GM19372 (cell line): ENCODE measurements around the gene SYNE1.

Experiments
- ATAC-seq: cut with Tn5 transposase; IDR thresholded peaks from one replicate; pipeline ENCODE4 v1.9.1; 2021; ENCODE audit warnings: mild to moderate bottlenecking, low read depth, moderate library complexity; ENCODE audit not compliant: unreplicated experiment

The SYNE1 gene

DNA sequence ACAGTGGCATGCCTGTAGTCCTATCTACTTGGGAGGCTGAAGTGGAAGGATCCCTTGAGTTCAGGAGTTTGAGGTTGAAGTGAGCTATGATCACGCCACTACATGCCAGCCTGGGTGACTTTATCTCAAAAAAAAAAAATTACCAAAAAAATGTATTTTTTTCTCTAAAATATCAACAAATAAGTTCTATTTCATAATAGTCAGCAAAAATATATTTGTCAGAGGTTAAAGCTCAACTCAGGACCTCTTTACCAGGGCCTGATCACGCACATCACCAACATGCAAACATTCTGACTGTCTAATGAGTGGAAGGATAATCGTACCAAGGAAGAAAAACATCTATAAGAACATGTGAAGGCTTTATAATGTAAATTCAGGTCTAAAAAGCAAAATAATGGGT is 387.0 kb downstream of the SYNE1 start:
- no peak for ATAC-seq

DNA sequence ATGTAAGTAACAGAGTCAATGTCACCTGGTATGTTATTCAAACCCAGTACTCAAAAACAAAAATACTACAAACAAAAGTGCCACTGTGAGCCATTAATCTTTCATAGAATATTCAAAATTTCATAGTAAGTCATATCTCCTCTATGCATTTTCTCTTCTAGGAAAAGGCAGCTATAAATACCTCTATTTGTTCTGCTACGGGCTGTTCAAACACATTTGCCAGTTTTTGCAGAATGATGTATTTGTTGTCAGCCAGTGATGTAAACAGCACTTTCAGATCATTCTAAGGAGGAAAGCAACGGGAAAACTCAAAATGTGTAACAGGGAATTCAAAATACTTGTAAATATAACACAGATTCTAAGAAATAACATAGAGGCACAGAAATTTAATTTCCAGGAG is 388.2 kb downstream of the SYNE1 start:
- ATAC-seq: no peak

- no peak for ATAC-seq
Measured at GRCh38 chr6:152246554-152247337, 390.4 kb downstream of the SYNE1 start.

DNA sequence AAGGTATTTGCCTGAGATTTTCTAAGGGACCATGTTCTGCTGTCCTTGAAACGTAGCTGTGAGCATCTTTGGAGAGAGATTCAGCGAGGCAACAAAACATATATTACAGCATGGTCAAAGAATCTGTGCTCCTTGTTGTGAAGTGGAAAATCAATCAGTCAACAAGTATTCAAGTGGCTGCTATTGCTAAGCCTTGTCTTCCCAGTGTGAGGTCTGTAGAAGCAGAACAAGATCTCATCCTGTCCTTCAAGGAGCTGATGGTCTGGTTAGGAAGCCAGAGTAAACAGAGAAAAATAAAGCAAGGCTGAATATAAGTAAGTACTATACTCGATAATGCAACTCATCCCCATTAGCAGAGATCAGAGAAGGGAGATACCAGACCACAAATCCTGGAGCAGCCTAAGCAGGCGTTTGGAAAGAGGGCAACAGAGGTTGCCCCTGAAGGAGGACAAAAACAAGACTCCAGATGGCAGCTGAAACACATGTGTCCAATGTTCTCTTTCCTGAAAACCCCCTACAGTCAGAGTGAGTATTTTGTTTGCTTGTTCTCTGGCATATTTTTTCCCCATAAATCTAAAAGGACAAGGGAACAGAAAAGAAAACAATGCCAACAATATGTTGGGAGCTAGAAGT is 392.0 kb downstream of the SYNE1 start:
- no peak for ATAC-seq

GRCh38 chr6:152241013-152241766 is 396.0 kb downstream of the SYNE1 start:
- no peak for ATAC-seq

DNA sequence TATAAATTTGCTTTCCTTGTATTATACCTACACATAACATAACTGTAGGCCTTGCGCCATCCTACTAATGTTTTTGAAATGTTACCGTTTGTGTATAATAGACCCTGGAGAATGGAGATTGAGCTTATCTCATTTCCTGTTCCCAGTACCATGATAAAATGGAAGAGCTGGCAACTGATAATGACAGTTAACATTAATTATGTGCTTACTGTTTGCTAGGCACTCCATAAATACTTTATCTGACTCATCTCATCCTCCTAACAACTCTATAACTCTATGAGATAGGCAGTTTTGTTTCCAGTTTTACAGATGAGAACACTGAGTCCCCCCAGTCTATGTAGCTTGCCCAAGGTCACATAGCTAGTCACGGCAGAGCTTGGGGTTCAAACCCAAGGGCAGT is 396.7 kb downstream of the SYNE1 start:
- ATAC-seq: no peak

- no peak for ATAC-seq
Measured at GRCh38 chr6:152236370-152237097, 400.6 kb downstream of the SYNE1 start.

DNA sequence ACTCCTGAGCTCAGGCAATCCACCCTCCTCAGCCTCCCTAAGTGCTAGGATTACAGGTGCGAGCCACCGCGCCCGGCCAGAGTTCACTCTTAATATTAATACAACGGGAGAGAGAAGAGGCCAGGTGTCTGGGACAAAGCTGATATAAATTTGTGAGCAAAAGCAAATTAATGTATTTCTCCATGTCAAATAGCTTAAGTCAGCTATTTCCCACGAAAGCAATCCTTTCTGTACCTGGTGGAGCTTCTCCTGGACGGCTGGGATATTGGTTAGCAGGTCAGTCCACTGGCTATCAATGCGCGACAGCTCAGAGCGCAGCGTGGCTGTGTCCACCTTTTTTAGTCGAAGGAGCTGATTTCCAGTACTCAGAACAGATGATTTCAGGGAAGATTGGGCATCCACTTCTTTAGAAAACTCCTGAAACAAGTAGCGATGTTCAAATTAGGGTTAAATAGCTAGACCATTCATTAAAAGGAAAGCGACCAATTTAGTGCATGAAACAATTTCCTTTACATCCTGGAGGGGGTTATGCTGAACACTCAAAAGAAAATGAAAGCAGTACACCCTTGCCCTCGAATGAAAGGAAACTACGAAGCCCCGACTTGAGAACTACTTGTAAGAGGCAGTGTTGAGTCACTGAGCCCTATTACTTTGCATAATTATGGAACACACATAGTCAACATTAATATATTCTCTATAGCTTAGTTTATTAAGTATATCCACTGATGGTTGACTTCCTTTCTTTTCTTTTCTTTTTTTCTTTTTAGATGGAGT is 403.4 kb downstream of the SYNE1 start:
- no peak for ATAC-seq

DNA sequence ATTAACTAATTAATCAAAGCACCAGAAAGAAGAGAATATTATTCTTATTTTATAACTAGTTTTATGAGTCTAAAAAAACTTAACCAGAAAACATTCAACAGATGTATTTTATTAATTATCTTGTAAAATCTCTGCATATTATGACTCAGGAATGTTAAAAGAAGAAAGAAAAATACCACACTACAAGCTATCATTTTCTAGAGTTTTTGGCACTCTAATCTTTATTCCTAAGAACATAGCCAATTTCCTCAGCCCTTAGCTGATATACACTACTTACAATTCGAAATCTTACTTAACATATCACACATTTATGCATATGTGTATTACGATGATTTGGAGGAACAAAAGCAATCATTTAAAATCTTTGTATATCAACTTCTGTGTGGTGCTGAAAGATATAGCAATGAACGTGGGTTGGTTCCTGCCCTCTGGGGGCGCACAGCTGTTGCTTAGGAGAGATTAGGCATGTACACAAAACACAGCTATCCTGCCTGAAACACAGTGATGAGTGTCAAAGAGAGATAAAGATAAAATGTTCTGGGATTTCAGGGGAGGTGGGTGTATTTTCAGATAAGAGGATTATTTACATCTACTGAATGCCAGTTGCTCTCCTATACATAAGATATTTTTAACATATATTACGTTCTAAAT is 404.5 kb downstream of the SYNE1 start:
- no peak for ATAC-seq

DNA sequence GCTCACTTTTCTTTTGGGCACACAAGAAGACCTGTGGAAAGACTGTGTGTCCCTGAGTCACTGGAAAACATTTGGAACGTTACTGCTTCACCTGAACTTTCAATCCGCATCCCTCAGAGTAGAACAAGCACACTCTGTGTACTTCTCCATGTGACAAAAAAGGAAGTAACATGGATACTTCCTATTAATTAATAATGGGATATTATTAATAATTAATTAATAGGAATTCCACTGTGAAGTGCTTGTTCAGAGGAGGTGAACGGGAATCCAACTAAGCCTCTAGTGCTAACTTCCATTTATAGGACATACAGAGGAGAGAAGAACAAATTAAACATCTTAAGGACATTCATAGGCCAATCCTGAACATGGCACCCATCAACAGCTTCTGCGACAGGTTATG is 407.8 kb downstream of the SYNE1 start:
- ATAC-seq: no peak

DNA sequence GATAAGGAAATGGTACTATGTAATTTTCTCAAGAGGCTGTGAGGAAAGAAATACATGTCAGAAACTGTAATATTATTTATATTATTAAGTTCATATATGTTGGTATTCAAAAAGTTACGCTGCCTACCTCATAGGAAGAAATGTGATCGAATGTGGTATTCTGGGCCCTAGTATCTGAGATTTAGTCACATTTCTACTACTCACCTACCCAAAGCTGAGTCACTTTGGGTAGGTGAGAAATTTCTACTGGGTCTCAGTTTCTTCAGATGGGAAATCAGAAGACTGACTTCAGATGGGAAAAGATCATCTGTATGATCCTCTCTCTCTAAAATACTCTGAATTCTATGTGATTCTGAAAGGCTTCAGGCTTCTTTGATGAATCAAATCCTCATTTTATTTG is 411.0 kb downstream of the SYNE1 start:
- no peak for ATAC-seq

GRCh38 chr6:152225241-152225934 is 411.8 kb downstream of the SYNE1 start:
- no peak for ATAC-seq

- ATAC-seq: no peak
Measured at GRCh38 chr6:152223636-152224035, 413.5 kb downstream of the SYNE1 start.

GRCh38 chr6:152221806-152222628 is 415.1 kb downstream of the SYNE1 start:
- no peak for ATAC-seq

- no peak for ATAC-seq
Measured at GRCh38 chr6:152220786-152221185, 416.4 kb downstream of the SYNE1 start.

GRCh38 chr6:152218887-152219286 is 418.3 kb downstream of the SYNE1 start:
- ATAC-seq: no peak

GRCh38 chr6:152212437-152212836 is 424.7 kb downstream of the SYNE1 start:
- ATAC-seq: no peak

DNA sequence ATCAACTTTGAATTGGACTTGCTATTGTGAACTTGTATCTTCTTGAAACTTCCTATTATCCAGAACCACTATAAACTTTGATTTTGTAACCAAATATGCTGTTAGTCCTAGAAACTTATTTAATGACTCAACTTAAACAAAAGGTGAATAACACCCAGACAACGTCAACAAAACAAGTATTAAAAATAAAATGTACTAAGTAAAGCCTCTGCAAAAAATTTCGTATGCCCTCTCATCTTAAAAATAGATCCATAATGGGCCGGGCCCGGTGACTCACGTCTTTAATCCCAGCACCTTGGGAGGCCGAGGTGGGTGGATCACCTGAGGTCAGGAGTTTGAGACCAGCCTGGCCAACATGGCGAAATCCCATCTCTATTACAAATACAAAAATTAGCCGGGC is 428.0 kb downstream of the SYNE1 start:
- ATAC-seq: no peak
